ENCODE results near the gene PDZD2.

- TF ChIP-seq CTCF (IDR thresholded peaks at IDR 0.05 in 2 of 3, conservative IDR thresholded peaks at IDR 0.05 in 1 of 3; ENCODE audit: borderline replicate concordance in 1 of 3, insufficient read depth in 1 of 3, low read depth in 2 of 3, low read length in 2 of 3) (no peak), EZH2 (IDR thresholded peaks at IDR 0.05) (no peak), POLR2A (IDR thresholded peaks at IDR 0.05; ENCODE audit: borderline replicate concordance, extremely low read depth, insufficient read depth, insufficient read length) (no peak)
These were observed 68.4 kb downstream of the PDZD2 start for GRCh38 chr5:31707329-31707728.
